GM12878 (cell line): ENCODE measurements around the gene ANKMY1. TPM values are rescaled to one million over a fixed set of nuclear protein-coding genes. Genes with fewer than 3 reads are reported as not detected.

Source experiments
- ATF7 ChIP-seq: fragments of 450-650 bp; IDR thresholded peaks from 2 replicates; pipeline ENCODE4 v1.6.1; 2016; ENCODE audit warnings: low read depth, mild to moderate bottlenecking
- CREB1 ChIP-seq: IDR thresholded peaks from 2 replicates; pipeline ENCODE4 v1.6.1; 2012; ENCODE audit warnings: low read depth, mild to moderate bottlenecking, inconsistent platforms
- EED ChIP-seq: sonication (generic); IDR thresholded peaks from 2 replicates; pipeline ENCODE4 v1.6.1; 2016; ENCODE audit warnings: antibody characterized with exemption, low read depth
- EP300 ChIP-seq, 2 experiments: fragments of 150-350 bp in 1 of 2; IDR thresholded peaks; 2 replicates each; pipeline ENCODE4 v1.6.1; 2011 to 2012; ENCODE audit warnings: low read depth in 2 of 2, low read length in 2 of 2, borderline replicate concordance in 1 of 2, improper control_type of control experiment in 1 of 2, inconsistent platforms in 1 of 2; ENCODE audit not compliant: control insufficient read depth in 1 of 2
- FOS ChIP-seq: IDR thresholded peaks from 3 replicates; pipeline ENCODE4 v1.6.1; 2011; ENCODE audit warnings: borderline replicate concordance; ENCODE audit not compliant: insufficient read length; ENCODE audit errors: extremely low read depth
- HDGF ChIP-seq: fragments of 450-650 bp; IDR thresholded peaks from 2 replicates; pipeline ENCODE4 v1.6.1; 2016; ENCODE audit warnings: antibody characterized with exemption
- KDM1A ChIP-seq: fragments of 200-600 bp; sonication (generic); IDR thresholded peaks from 2 replicates; pipeline ENCODE4 v1.6.1; 2016; ENCODE audit warnings: borderline replicate concordance
- MYC ChIP-seq: IDR thresholded peaks from 2 replicates; pipeline ENCODE4 v1.6.1; 2011; ENCODE audit warnings: mild to moderate bottlenecking, low read length, moderate library complexity, inconsistent platforms; ENCODE audit not compliant: insufficient read depth, insufficient replicate concordance, insufficient read length, severe bottlenecking
- NBN ChIP-seq: fragments of 450-650 bp; IDR thresholded peaks from 2 replicates; pipeline ENCODE4 v1.6.1; 2016
- NR2C2 ChIP-seq: IDR thresholded peaks from 2 replicates; pipeline ENCODE4 v1.6.1; 2011; ENCODE audit warnings: borderline replicate concordance, low read depth; ENCODE audit not compliant: control insufficient read depth, insufficient read length
- NR2F1 ChIP-seq: fragments of 450-650 bp; conservative IDR thresholded peaks from 2 replicates; pipeline ENCODE4 v1.6.1; 2017; ENCODE audit warnings: mild to moderate bottlenecking
- PAX8 ChIP-seq: fragments of 450-650 bp; IDR thresholded peaks from 2 replicates; pipeline ENCODE4 v1.6.1; 2017; ENCODE audit warnings: mild to moderate bottlenecking, moderate library complexity
- POLR2AphosphoS2 ChIP-seq: IDR thresholded peaks from 2 replicates; pipeline ENCODE4 v1.6.1; 2011; ENCODE audit warnings: low read depth, mild to moderate bottlenecking, low read length, improper control_type of control experiment, moderate library complexity
- SIN3A ChIP-seq: IDR thresholded peaks from 2 replicates; pipeline ENCODE4 v1.6.1; 2012; ENCODE audit warnings: low read depth, low read length, improper control_type of control experiment
- SMARCA5 ChIP-seq: fragments of 450-650 bp; IDR thresholded peaks from 2 replicates; pipeline ENCODE4 v1.6.1; 2017; ENCODE audit warnings: mild to moderate bottlenecking
- YBX1 ChIP-seq: fragments of 450-650 bp; IDR thresholded peaks from 2 replicates; pipeline ENCODE4 v1.6.1; 2016; ENCODE audit warnings: antibody characterized with exemption
- ZNF24 ChIP-seq: fragments of 450-650 bp; IDR thresholded peaks from 2 replicates; pipeline ENCODE4 v1.6.1; 2017; ENCODE audit warnings: antibody characterized with exemption, mild to moderate bottlenecking
- polyA plus RNA-seq, 11 experiments: library from polyadenylated mRNA; depleted of rRNA in 4 of 11; unstranded in 6 of 11; stranded (reverse) in 5 of 11; fragments of >200 nt; fragmentation: Nextera tagmentation in 4 of 11; fragmentation: Illumina TruSeq in 1 of 11; extraction: Ambion mirVana in 4 of 11; extraction: Trizol in 1 of 11; gene quantifications; 1 replicate in 1 of 11; 2 replicates in 10 of 11; pipeline versions ENCODE4 v1.2.1 to v1.2.3, GENCODE V29; 2011 to 2016; ENCODE audit warnings: inconsistent platforms in 2 of 11, missing spikeins in 2 of 11, low read depth in 1 of 11
- total RNA-seq, 4 experiments: library from RNA; depleted of rRNA in 3 of 4; stranded (reverse); fragments of >200 nt in 3 of 4; fragmentation: Illumina TruSeq in 1 of 4; extraction: Trizol in 1 of 4; gene quantifications; 2 replicates each; pipeline versions ENCODE4 v1.2.1 to v1.2.3, GENCODE V29; 2013 to 2021
- TF ChIP-seq, protein P1 (sequence below): fragments of 150-350 bp; IDR thresholded peaks from 2 replicates; pipeline ENCODE4 v1.6.1; 2014; ENCODE audit warnings: mild to moderate bottlenecking, low read depth, low read length
- TF ChIP-seq, protein P2 (sequence below): fragments of 450-650 bp; IDR thresholded peaks from 2 replicates; pipeline ENCODE4 v1.6.1; 2016; ENCODE audit warnings: mild to moderate bottlenecking
- TF ChIP-seq, protein P3 (sequence below): IDR thresholded peaks from 2 replicates; pipeline ENCODE4 v1.6.1; 2011; ENCODE audit warnings: borderline replicate concordance, low read depth, mild to moderate bottlenecking, moderate library complexity, mixed read lengths, low read length; ENCODE audit not compliant: insufficient read depth; ENCODE audit errors: extremely low read length
- TF ChIP-seq, protein P4 (sequence below): IDR thresholded peaks from 2 replicates; pipeline ENCODE4 v1.6.1; 2012; ENCODE audit warnings: low read depth, low read length, improper control_type of control experiment
- TF ChIP-seq, protein P5 (sequence below): fragments of 450-650 bp; IDR thresholded peaks from 2 replicates; pipeline ENCODE4 v1.6.1; 2017; ENCODE audit warnings: low read depth, mild to moderate bottlenecking, moderate library complexity

Gene ANKMY1
- total and polyA plus RNA-seq, 10 of the 15 experiments (the other 5 are each of a cell fraction or from before 2014, with no cell fraction given): 1.1 to 15.3 (median 11.1) TPM

DNA sequence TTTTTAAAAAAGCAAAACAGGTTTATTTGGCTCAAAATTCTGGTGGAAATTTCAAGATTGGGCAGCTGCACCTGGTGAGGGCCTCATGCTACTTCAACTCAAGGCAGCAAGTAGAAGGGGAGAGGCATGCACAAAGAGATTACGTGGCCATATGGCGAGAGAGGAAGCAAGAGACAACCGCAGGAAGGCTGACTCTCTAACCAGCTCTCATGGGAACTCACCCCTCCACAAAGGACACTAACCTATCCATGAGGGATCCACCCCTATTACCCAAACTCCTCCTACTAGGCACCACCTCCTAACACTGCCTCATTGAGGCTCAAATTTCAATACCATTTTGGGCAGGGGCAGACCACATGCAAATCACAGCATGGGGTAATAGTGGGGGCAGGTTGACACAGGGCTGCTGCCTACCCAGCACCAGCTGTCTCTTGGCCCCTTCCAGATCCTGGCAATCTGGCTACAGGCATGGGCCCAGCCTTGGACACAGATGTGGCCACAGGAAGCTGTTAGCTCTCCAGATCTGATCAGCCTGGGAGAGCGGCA is 26.8 kb upstream of the ANKMY1 start (continued):
- TF ChIP-seq, protein P1, sequence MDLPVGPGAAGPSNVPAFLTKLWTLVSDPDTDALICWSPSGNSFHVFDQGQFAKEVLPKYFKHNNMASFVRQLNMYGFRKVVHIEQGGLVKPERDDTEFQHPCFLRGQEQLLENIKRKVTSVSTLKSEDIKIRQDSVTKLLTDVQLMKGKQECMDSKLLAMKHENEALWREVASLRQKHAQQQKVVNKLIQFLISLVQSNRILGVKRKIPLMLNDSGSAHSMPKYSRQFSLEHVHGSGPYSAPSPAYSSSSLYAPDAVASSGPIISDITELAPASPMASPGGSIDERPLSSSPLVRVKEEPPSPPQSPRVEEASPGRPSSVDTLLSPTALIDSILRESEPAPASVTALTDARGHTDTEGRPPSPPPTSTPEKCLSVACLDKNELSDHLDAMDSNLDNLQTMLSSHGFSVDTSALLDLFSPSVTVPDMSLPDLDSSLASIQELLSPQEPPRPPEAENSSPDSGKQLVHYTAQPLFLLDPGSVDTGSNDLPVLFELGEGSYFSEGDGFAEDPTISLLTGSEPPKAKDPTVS: no peak
- TF ChIP-seq, protein P2, sequence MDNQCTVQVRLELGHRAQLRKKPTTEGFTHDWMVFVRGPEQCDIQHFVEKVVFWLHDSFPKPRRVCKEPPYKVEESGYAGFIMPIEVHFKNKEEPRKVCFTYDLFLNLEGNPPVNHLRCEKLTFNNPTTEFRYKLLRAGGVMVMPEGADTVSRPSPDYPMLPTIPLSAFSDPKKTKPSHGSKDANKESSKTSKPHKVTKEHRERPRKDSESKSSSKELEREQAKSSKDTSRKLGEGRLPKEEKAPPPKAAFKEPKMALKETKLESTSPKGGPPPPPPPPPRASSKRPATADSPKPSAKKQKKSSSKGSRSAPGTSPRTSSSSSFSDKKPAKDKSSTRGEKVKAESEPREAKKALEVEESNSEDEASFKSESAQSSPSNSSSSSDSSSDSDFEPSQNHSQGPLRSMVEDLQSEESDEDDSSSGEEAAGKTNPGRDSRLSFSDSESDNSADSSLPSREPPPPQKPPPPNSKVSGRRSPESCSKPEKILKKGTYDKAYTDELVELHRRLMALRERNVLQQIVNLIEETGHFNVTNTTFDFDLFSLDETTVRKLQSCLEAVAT: 0 out of 2 replicates have a peak, but pooled peaks have one; percentile 65
- no peak for TF ChIP-seq MYC
- TF ChIP-seq, protein P3, sequence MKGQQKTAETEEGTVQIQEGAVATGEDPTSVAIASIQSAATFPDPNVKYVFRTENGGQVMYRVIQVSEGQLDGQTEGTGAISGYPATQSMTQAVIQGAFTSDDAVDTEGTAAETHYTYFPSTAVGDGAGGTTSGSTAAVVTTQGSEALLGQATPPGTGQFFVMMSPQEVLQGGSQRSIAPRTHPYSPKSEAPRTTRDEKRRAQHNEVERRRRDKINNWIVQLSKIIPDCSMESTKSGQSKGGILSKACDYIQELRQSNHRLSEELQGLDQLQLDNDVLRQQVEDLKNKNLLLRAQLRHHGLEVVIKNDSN: no peak
- peak; percentile 39 to 40; a peak in 3 of 4 replicates for TF ChIP-seq EP300 (IDR thresholded peaks at IDR 0.05; ENCODE audit: borderline replicate concordance in 1 of 2, control insufficient read depth in 1 of 2, low read depth in 2 of 2, low read length in 2 of 2)
- TF ChIP-seq KDM1A: no peak
- TF ChIP-seq SIN3A: peak; percentile 40; the same call in 1 of the 2 replicates
- TF ChIP-seq YBX1: no peak
- peak; percentile 25; the same call in 1 of the 2 replicates for TF ChIP-seq SMARCA5
- TF ChIP-seq, protein P4, sequence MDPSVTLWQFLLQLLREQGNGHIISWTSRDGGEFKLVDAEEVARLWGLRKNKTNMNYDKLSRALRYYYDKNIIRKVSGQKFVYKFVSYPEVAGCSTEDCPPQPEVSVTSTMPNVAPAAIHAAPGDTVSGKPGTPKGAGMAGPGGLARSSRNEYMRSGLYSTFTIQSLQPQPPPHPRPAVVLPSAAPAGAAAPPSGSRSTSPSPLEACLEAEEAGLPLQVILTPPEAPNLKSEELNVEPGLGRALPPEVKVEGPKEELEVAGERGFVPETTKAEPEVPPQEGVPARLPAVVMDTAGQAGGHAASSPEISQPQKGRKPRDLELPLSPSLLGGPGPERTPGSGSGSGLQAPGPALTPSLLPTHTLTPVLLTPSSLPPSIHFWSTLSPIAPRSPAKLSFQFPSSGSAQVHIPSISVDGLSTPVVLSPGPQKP: no peak
- TF ChIP-seq ZNF24: no peak
- 0 out of 2 replicates have a peak, but pooled peaks have one; percentile 87 for TF ChIP-seq NBN
- TF ChIP-seq CREB1: peak; percentile 13; the same call in 1 of the 2 replicates
- TF ChIP-seq, protein P5, sequence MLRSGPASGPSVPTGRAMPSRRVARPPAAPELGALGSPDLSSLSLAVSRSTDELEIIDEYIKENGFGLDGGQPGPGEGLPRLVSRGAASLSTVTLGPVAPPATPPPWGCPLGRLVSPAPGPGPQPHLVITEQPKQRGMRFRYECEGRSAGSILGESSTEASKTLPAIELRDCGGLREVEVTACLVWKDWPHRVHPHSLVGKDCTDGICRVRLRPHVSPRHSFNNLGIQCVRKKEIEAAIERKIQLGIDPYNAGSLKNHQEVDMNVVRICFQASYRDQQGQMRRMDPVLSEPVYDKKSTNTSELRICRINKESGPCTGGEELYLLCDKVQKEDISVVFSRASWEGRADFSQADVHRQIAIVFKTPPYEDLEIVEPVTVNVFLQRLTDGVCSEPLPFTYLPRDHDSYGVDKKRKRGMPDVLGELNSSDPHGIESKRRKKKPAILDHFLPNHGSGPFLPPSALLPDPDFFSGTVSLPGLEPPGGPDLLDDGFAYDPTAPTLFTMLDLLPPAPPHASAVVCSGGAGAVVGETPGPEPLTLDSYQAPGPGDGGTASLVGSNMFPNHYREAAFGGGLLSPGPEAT: peak; percentile 77
- no peak for TF ChIP-seq FOS
- peak; percentile 87 for TF ChIP-seq HDGF
- TF ChIP-seq POLR2AphosphoS2: 0 out of 2 replicates have a peak, but pooled peaks have one; percentile 43
- TF ChIP-seq PAX8: 0 out of 2 replicates have a peak, but pooled peaks have one; percentile 25
- peak; percentile 73 for TF ChIP-seq NR2F1
- TF ChIP-seq EED: peak; percentile 35; the same call in 1 of the 2 replicates
- TF ChIP-seq NR2C2: no peak
- peak; percentile 91 for TF ChIP-seq ATF7
